ENCODE results near the gene THOC6.
"Not testable (repeated sequence)": the region's sequence is repeated elsewhere in the genome, so short reads cannot be mapped to it uniquely, and the experiment has no call there.

Gene THOC6

DNA sequence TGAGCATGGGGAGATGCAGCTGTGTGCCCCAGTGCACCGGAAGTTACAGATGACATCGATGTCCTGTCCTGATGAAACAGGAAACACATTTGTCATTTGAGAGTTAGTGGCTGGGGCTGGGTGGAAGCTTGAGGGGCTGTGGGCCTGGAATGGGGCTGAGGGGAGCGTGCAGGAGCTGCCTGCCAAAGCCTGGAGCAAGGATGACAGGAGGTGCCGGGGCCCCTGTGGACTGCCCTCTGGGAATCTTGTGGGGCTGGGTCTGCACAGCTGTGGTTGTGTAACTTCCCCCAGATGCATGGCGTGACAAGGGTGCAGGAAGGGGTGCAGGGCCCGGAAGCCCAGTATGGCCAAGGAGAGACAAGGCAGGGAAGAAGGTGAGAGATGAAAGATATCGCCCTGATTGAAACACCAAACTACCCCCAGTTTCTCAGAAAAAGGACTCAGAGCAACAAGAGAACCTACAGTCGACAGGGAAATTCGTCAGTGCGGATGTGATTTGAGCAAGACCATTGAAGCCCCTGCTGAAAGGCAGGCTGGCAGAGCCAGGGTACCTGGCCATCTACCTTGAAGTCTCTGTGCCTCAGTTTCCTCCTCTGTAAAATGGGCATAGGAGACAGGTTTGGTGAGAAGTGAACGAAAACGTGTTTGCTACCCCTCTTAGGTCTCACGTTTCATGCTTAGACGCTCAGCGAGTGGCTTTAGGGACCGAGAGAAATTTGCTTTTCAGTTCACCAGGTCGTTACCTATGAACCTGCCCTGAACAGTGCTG lies 31.3 kb downstream of the THOC6 start:
- DNase-seq (ENCODE audit: low spot score) = no peak

DNA sequence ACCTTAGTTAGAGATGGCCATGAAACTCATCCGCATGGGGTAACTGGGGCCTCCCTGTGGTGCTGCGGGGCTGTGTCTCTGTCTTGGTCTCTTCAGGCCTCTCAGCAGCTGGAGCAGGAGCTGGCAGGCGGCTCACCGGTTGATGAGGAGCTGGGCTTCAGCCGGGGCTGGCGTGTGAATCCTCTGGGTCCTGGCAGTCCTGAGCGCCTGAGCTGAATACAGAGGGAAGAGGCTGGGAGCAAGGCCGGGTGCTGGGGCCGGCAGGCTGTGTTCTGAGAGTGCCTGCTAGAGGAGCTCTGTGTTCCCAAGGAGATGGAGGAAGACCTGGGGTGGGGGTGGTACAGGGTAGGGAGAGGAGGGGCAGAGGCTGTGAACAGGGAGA lies 31.9 kb downstream of the THOC6 start:
- DNase-seq (ENCODE audit: low spot score) = not testable (repeated sequence)

DNA sequence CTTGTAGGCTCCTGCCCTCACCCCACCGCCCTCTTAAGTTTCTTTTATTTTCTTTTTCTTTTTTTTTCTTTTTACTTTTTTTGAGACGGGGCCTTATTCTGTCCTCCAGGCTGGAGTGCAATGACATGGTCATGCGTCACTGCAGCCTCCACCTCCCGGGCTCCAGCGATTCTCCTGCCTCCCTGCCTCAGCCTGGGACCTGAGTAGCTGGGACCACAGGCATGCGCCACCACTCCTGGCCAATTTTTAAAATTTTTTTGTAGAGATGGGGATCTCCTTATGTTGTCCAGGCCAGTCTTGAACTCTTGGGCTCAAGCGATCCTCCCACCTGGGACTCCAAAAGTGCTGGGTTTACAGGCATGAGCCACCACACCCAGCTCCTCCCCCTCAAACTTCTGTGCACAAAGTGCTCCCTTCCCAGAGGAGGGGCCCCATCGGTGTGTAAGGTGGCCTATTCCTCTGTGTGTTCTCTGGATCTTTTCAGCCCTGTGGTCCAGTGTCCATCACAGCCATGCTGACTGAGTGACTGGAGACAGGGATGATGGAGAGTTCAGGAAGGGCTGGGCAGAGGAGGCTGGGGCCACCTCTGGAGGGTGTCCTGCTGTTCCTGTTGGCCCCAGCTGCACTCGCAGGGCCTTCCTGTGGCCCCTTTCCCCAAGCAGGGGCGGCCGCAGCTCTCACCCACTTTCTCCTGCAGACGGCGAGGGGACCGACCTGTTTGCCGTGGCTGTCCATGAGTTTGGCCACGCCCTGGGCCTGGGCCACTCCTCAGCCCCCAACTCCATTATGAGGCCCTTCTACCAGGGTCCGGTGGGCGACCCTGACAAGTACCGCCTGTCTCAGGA lies 32.7 kb downstream of the THOC6 start:
- no peak for DNase-seq (ENCODE audit: low spot score)

DNA sequence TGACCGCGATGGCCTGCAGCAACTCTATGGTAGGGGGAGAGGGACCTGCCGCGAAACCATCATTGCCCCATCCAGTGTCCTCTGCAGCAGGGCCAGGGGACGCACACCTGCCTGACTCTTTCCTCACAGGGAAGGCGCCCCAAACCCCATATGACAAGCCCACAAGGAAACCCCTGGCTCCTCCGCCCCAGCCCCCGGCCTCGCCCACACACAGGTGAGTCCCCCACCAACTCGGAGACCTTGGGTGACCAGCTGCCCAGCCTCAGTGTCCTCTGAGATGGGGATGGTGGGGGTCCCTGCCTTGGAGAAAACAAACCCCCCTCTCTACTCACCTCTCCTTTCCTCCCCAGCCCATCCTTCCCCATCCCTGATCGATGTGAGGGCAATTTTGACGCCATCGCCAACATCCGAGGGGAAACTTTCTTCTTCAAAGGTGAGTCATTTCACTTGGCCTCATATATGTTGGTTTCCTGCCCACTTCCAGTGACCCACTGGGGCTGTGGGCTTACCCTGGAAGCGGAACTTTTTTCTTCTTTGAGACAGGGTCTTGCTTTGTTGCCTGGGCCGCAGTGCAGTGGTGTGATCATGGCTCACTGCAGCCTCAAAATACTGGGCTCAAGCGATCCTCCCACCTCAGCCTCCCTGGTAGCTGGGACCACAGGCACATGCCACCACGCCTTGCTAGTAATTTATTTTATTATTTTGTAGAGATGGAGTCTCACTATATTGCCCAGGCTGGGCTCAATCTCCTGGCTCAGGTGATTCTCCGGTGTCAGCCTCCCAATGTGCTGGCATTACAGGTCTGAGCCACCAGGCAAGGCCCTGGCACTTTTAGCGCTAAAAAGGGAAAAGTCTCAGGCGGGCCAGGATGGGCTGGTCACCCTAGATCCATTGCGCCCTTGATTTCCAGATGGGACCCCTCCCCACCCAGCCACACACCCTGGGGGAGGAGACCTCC lies 33.6 kb downstream of the THOC6 start:
- no peak for DNase-seq (ENCODE audit: low spot score)

DNA sequence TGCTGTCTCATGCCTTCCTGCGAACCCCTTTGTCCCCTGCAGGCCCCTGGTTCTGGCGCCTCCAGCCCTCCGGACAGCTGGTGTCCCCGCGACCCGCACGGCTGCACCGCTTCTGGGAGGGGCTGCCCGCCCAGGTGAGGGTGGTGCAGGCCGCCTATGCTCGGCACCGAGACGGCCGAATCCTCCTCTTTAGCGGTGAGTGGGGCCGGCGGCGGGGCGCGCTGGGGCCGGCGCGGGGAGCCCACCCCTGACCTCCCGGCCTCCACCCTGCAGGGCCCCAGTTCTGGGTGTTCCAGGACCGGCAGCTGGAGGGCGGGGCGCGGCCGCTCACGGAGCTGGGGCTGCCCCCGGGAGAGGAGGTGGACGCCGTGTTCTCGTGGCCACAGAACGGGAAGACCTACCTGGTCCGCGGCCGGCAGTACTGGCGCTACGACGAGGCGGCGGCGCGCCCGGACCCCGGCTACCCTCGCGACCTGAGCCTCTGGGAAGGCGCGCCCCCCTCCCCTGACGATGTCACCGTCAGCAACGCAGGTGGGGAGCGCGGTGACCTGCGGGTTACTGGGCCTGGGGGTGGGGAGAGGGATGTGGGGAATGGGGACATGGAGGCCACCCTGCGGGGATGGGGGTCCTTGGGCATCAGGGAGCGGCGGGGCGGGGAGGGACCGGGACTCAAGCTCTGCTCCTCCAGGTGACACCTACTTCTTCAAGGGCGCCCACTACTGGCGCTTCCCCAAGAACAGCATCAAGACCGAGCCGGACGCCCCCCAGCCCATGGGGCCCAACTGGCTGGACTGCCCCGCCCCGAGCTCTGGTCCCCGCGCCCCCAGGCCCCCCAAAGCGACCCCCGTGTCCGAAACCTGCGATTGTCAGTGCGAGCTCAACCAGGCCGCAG lies 34.5 kb downstream of the THOC6 start:
- DNase-seq (ENCODE audit: low spot score) = no peak

DNA sequence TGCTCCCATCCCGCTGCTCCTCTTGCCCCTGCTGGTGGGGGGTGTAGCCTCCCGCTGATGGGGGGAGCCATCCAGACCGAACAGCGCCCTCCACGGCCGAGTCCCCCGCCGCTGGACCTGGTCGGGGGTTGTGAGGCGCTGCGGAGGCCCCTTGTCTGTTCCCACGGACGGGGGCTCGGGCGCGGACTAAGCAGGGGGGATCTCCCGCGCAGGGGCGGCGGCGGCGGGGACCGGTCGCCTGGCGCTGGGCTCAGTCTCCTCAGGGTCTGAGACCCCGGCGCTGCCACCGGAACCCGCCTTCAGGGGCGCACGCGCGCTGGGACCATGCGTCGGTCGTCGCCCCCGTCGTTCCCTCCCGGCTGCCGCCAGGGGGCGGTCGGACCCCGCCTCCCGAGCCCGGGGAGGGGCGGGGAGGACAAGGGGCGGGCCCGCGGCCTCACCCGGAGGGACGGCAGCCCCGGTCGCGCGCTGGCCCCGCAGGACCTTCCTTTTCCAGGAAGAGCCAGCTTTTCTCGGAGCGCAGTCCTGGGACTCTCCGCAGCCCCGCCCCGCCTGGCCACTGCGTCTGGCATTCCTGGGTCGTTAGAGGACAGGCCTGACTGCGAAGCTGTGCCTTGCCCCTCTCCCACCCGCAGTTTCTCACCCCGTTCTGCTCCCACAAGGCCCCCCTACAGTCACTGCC lies 35.3 kb downstream of the THOC6 start:
- peak; percentile 78 for DNase-seq (ENCODE audit: low spot score)

DNA sequence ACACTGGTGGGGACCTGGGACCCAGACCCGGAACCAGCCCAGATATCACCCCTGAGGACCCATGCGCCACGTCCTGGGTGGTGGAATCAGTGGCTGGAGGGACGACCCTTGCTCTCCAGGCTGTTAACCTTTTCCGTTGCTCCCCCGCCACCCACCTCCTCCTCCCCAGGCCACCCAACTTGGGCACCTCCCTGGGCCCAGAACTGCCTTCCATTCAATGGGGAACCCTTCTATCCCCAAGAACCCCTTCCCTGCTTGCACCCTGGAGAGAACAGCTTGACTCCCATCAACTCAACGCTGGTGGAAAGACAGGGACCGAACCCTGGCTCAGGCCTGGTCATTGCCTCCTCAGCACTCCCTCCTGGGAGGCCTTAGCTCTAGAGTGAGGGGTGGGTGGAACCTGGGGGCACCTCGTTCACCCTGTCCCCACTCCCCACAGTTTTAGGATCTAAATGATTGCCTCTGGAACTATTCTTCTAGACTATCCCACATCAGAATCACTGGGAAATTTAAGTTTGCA lies 35.9 kb downstream of the THOC6 start:
- no peak for DNase-seq (ENCODE audit: low spot score)

DNA sequence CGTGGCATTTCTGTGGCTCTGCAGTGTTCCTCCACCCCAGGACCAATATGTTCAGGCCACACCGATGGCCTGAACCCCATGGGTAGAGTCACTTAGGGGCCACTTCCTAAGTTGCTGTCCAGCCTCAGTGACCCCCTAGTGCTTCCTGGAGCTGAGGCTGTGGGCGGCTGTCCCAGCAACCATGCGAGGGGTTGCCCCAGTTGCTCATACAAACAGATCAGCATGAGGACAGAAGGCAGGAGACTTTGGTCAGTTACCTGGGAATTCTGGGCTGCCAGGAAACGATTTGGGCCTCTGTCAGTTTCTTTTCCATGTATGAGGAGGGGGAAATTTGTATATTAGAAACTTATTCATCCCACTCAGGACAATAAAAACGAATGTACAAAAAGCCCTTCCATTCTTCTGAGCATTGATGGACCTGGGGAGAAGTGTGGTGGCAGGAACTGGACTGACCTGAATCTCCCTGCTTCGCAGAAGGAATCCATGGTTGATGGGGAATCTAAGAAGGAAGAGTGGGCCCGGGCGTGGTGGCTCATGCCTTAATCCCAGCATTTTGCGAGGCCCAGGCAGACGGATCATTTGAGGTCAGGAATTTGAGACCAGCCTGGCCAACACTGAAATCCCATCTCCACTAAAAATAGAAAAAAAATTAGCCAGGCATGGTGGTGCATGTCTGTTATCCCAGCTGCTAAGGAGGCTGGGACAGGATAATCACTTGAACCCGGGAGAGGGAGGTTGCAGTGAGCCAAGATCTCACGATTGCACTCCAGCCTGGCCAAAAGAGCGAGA lies 36.7 kb downstream of the THOC6 start:
- DNase-seq (ENCODE audit: low spot score) = no peak

DNA sequence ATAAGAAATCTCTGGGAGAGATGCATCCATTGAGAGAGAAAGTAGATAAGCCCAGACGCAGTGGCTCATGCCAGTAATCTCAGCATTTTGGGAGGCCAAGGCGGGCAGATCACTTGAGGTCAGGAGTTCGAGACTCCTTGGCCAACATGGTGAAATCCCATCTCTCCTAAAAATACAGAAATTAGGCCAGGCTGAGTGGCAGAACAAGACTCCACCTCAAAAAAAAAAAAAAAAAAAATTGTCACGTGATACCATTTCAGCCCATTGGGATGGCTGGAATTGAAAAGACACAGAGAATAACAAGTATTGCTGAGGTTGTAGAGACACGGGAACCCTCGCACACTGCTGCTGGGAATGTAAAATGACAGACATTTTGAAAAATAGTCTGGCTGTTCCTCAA lies 38.7 kb downstream of the THOC6 start:
- DNase-seq (ENCODE audit: low spot score) = no peak

DNA sequence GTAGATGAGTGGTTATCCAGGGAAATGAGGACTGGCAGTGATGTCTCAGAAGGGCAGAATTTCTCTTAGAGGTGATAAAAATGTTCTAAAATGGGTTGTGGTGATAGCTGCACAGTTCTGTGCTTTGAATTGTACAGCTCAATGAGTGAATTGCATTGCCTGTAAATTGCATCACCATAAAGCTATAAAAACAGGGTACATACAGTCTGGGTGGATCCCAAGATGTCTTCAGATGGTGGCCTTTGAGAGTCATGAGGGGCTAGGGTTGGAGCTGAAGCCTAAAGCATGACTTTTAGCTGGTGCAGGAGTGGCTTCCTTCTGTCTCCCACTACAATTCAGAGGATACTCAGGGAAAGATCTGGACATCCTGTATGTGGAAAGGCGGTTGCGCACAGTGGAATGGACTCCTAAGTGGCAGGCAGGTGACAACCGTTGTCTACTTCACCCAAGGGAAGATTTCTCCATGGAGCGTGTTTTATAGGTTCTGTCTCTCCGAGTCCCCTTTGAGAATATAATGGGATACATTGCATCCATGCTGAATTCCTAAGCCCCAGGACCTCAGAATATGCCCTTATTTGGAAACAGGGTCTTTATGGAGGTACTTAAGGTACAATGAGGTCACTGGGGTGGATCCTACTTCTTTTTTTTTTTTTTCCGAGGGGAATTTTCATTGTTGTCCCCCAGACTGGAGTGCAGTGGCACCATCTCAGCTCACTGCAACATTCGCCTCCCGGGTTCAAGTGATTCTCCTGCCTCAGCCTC lies 40.0 kb downstream of the THOC6 start:
- DNase-seq (ENCODE audit: low spot score) = no peak

DNA sequence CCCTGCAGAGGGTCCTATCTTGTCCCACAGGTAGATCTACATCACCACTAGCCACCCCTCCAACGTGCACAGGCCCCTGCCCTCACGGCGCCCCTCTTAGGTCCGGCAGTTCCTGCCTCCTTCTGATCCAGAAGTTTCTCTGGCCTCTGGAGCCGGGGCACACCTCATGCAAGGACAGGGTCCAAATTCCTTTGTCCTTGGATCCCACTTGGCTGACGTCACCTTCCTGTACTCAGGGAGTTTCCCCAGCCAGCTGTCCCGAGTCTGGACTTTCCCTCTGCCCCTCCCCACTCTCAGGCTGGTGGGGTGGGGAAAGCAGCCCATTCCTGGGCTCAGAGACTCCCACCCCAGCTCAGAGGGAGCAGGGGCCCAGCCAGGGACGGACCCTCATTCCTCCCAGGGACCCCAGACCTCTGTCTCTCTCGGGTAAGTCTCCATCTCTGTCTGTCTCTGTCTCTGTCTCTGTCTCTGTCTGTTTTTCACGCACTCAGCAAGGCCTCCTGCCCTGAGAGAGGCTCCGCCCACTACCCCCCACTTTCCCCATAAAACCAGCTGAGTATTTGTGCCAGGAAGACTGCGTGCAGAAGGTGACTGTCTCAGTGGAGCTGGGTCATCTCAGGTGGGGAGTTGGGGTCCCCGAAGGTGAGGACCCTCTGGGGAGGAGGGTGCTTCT lies 41.4 kb downstream of the THOC6 start, which contains the start of gene IL32:
TSS of gene IL32 (plus strand) at position 572 of the 673 bp plus-strand sequence. CDS start 172 bp downstream, outside the sequence.
- DNase-seq (ENCODE audit: low spot score) = no peak

DNA sequence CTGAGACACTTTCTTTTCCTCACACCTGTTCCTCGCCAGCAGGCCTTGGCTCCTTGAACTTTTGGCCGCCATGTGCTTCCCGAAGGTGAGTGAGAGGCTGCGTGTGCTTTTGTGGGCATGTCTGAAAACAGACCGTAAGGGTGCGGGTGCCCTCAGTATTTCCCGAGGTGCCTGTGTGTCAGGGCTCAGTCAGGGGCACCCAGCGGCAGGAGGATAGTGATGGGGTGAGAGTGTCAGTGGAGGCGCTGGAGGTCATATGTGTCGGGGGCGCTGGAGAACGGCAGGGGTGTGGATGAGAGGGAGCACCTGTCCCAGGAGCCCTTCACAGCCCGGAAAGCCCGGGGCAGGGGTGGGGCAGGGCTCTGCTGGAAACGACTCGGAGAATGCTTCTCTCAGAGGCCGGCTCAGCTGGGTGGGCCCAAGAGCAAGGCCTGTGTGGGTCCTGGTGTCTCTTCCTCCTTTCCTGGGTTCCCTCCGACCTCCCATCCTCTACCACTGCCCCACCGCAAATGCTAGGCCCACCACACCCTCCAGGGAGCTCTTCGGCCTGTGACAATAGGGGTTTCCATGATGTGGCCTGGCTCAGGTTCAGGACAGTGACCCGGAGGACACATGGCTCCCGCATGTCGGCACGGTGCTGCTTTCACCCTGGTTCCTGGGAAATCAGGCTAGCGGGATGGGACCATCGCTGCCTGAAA lies 42.1 kb downstream of the THOC6 start:
- no peak for DNase-seq (ENCODE audit: low spot score)

DNA sequence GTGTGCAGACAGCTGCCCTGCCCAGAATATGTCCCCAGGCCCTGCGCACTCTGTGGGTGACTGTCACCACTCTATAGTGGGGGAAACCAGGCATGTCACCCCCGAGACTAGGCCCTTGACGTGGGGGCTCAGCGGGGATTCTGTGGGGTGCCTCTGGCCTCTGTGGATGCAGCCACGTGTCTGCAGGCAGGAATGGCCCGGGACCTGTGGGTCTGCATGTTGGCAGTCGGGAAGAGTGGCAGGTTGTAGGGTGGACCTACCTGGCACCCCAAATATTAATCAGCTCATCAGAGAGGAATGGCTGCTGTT lies 42.6 kb downstream of the THOC6 start:
- no peak for DNase-seq (ENCODE audit: low spot score)

DNA sequence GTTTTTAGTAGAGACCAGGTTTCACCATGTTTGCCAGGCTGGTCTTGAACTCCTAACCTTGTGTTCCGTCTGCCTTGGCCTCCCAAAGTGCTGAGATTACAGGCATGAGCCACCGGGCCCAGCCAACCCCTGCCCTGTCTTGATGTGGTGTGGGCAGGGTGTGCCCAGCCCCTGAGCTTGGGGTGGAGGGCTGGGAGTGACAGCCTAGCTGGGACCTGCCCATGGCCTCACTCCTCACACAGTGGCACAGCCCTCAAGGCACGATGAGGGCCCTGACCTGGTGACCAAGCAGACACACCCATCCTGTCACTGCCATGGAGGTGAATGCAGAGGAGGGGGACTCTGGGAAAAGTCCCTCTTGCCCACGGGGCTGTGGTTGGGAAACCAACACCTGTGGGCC lies 44.7 kb downstream of the THOC6 start:
- DNase-seq (ENCODE audit: low spot score) = no peak

DNA sequence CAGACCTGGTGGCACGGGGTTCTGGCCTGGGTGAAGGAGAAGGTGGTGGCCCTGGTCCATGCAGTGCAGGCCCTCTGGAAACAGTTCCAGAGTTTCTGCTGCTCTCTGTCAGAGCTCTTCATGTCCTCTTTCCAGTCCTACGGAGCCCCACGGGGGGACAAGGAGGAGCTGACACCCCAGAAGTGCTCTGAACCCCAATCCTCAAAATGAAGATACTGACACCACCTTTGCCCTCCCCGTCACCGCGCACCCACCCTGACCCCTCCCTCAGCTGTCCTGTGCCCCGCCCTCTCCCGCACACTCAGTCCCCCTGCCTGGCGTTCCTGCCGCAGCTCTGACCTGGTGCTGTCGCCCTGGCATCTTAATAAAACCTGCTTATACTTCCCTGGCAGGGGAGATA lies 45.3 kb downstream of the THOC6 start:
- DNase-seq (ENCODE audit: low spot score) = not testable (repeated sequence)

DNA sequence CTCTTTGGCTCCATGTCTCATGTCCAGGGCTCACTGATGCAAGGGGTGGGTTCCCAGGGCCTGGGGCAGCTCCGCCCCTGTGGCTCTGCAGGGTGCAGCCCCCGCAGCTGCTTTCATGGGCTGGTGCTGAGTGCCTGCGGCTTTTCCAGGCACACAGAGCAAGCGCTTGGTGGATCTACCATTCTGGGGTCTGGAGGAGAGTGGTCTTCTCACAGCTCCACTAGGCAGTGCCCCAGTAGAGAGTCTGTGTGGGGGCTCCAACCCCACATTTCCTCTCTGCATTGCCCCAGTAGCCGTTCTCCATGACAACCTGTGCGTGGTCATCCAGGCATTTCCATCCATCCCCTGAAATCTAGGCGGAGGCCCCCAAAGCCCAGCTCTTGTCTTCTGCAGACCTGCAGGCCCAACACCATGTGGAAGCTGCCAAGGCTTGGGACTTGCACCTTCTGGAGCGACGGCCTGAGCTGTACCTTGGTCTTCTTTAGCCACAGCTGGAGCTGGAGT lies 46.8 kb downstream of the THOC6 start:
- no peak for DNase-seq (ENCODE audit: low spot score)

DNA sequence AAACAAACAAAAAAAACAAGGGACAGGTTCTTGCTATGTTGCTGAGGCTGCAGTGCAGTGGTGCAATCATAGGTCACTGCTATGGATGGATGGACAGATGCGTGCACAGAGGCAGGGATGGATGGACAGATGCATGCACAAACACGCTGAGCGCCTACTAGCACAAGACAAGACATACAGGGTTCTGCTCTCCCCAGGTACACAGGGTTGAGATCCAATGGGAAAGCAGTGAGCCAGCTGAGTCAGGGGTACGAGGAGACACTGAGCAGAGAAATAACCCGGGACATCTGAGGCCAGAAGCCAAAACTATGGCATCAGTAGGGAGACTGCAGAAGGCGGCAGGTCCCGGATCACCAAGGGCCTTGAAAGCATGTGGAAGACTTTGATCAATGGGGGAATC lies 47.8 kb downstream of the THOC6 start:
- no peak for DNase-seq (ENCODE audit: low spot score)

All from COLO829 (cell line).